ENCODE measurements around the gene GPALPP1.
"Not testable (repeated sequence)": the region's sequence is repeated elsewhere in the genome, so short reads cannot be mapped to it uniquely, and the experiment has no call there.

GPALPP1 gene

GRCh38 chr13:45063889-45064288 lies 74.6 kb downstream of the GPALPP1 start:
- not testable (repeated sequence) for FAIRE-seq

DNA sequence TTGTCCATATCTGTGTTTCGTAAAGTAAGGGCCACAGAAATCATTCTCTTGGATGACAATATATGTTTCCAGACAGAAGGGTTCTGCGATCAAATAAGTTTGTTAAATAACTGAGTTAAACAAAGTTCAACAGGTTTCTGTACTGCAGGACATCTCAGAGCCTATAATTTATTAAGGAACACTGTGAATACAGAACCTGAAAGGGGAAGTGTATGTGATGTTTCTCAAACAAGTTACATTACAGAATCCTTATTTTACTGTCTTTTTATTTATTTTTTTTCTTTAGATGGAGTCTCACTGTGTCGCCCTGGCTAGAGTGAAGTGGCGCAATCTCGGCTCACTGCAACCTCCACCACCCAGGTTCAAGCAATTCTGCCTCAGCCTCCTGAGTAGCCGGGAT lies 75.6 kb downstream of the GPALPP1 start:
- FAIRE-seq = no peak

DNA sequence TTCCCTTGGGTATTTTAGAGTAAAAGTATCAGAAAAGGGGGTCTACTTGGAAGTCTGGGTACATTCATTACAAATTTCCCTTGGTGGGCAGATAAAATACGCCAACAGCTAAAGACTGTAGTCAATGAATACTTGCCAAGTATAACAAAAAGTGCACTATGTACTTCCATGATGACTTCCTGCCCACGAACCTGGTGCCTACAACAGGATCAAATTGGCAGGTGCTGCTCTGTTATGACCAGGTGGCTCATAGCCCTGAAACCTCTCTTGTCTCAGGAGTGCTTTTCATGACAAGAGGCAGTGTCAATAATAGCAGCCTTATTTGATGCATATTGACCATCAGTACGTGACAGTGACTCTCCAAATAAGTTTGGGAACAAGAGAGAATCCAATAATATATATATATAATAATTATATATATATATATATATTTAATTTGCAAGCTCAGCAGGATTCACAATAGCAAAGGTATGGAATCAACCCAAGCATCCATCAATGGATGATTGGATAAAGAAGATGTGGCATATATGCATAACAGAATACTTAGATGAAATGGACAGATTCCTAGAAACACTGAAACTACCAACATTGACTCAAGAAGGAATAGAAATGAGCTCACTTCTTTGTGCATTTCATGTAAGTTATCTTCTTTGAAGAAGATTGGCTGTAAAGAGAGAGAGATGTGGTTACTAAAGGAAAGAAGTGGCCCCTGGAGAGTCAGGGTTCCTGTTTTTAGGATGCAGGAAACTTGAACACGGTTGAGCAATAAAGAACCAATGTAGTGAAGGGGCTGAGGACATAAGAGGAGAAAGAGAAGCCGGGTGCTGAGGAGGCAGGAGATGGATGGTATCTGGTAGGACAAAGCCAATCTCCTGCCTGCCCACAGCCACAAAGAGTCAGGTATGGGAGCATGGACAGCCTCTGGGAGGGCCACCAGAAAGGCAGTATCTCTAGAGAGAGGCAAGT lies 79.0 kb downstream of the GPALPP1 start:
- no peak for FAIRE-seq

- FAIRE-seq = no peak
These were observed 84.5 kb downstream of the GPALPP1 start for GRCh38 chr13:45073809-45074208.

GRCh38 chr13:45074721-45075120 lies 85.4 kb downstream of the GPALPP1 start:
- no peak for FAIRE-seq

- FAIRE-seq = no peak
These were observed 88.7 kb downstream of the GPALPP1 start for GRCh38 chr13:45078003-45078402.
